Measurements from ENCODE around the gene SLA2.

Gene SLA2

GRCh38 chr20:36645353-36645752 is 643 bp downstream of the SLA2 start:
- no peaks in the 10 kb centered on the region for H3K36me3 ChIP-seq (ENCODE audit: low read length)
- no peaks in the 10 kb centered on the region for H3K9me2 ChIP-seq (replicated peaks; ENCODE audit: insufficient read depth, low read length)
- no peak overlapping the region for H3K4me3 ChIP-seq (ENCODE audit: insufficient read depth, low read length, poor library complexity, severe bottlenecking)
- H3K27ac ChIP-seq (ENCODE audit: low read depth, low read length), result no peak overlapping the region
- no peaks in the 10 kb centered on the region for H3F3A ChIP-seq (ENCODE audit: insufficient read depth)
- no peak for TF ChIP-seq CTCF (IDR thresholded peaks at IDR 0.05; ENCODE audit: insufficient read depth, low read length, poor library complexity, severe bottlenecking)
- no peak for TF ChIP-seq EZH2phosphoT487 (conservative IDR thresholded peaks at IDR 0.05; ENCODE audit: low read length)
- no peaks in the 10 kb centered on the region for H4K20me1 ChIP-seq (ENCODE audit: low read depth, low read length)
- no peaks in the 10 kb centered on the region for H3K27me3 ChIP-seq (ENCODE audit: low read length)
- no peak overlapping the region for H3K4me2 ChIP-seq (ENCODE audit: low read depth, low read length, poor library complexity, severe bottlenecking)
- H2AFZ ChIP-seq (ENCODE audit: low read depth, low read length, severe bottlenecking), result no peak overlapping the region
- no peaks in the 10 kb centered on the region for H3K9me3 ChIP-seq (ENCODE audit: insufficient read depth, low read length)
- H3K9ac ChIP-seq (ENCODE audit: low read length), result no peak overlapping the region
- H3K79me2 ChIP-seq (ENCODE audit: insufficient read depth, low read length), result no peaks in the 10 kb centered on the region

GRCh38 chr20:36644706-36645095 is 1.3 kb downstream of the SLA2 start:
- no peaks in the 10 kb centered on the region for H3K9me2 ChIP-seq (replicated peaks; ENCODE audit: insufficient read depth, low read length)
- no peaks in the 10 kb centered on the region for H3K27me3 ChIP-seq (ENCODE audit: low read length)
- H3K79me2 ChIP-seq (ENCODE audit: insufficient read depth, low read length), result no peaks in the 10 kb centered on the region
- no peaks in the 10 kb centered on the region for H4K20me1 ChIP-seq (ENCODE audit: low read depth, low read length)
- no peak overlapping the region for H2AFZ ChIP-seq (ENCODE audit: low read depth, low read length, severe bottlenecking)
- H3K9me3 ChIP-seq (ENCODE audit: insufficient read depth, low read length), result no peaks in the 10 kb centered on the region
- no peaks in the 10 kb centered on the region for H3K36me3 ChIP-seq (ENCODE audit: low read length)
- H3K4me2 ChIP-seq (ENCODE audit: low read depth, low read length, poor library complexity, severe bottlenecking), result no peak overlapping the region
- H3K4me3 ChIP-seq (ENCODE audit: insufficient read depth, low read length, poor library complexity, severe bottlenecking), result no peak overlapping the region
- no peak overlapping the region for H3K27ac ChIP-seq (ENCODE audit: low read depth, low read length)
- H3F3A ChIP-seq (ENCODE audit: insufficient read depth), result no peaks in the 10 kb centered on the region
- no peak overlapping the region for H3K9ac ChIP-seq (ENCODE audit: low read length)
- TF ChIP-seq EZH2phosphoT487 (conservative IDR thresholded peaks at IDR 0.05; ENCODE audit: low read length), result no peak
- no peak for TF ChIP-seq CTCF (IDR thresholded peaks at IDR 0.05; ENCODE audit: insufficient read depth, low read length, poor library complexity, severe bottlenecking)

GRCh38 chr20:36644032-36644705 is 1.8 kb downstream of the SLA2 start:
- H3K9ac ChIP-seq (ENCODE audit: low read length), result no peak overlapping the region

More at GRCh38 chr20:36644032-36644705, 1.8 kb downstream of the SLA2 start:
- Histone ChIP-seq H3K36me3 (ENCODE audit: low read length) (no peaks in the 10 kb centered on the region), H3K9me3 (ENCODE audit: insufficient read depth, low read length) (no peaks in the 10 kb centered on the region), H4K20me1 (ENCODE audit: low read depth, low read length) (no peaks in the 10 kb centered on the region), H3K79me2 (ENCODE audit: insufficient read depth, low read length) (no peaks in the 10 kb centered on the region), H3K9me2 (replicated peaks; ENCODE audit: insufficient read depth, low read length) (no peaks in the 10 kb centered on the region), H3K27me3 (ENCODE audit: low read length) (no peaks in the 10 kb centered on the region), H3K4me3 (ENCODE audit: insufficient read depth, low read length, poor library complexity, severe bottlenecking) (no peak overlapping the region), H3F3A (ENCODE audit: insufficient read depth) (no peaks in the 10 kb centered on the region), H3K4me2 (ENCODE audit: low read depth, low read length, poor library complexity, severe bottlenecking) (no peak overlapping the region), H3K27ac (ENCODE audit: low read depth, low read length) (no peak overlapping the region), H2AFZ (ENCODE audit: low read depth, low read length, severe bottlenecking) (no peak overlapping the region)
- TF ChIP-seq CTCF (IDR thresholded peaks at IDR 0.05; ENCODE audit: insufficient read depth, low read length, poor library complexity, severe bottlenecking), result no peak

Data from SU-DHL-6 (cell line).